ENCODE results near the gene CST5. TPM values are rescaled to one million over a fixed set of nuclear protein-coding genes. Genes with fewer than 3 reads are reported as not detected.

CST5 gene, protein sequence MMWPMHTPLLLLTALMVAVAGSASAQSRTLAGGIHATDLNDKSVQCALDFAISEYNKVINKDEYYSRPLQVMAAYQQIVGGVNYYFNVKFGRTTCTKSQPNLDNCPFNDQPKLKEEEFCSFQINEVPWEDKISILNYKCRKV
- total RNA-seq: not detected in 3 replicates
- long read RNA-seq: 0 reads

DNA sequence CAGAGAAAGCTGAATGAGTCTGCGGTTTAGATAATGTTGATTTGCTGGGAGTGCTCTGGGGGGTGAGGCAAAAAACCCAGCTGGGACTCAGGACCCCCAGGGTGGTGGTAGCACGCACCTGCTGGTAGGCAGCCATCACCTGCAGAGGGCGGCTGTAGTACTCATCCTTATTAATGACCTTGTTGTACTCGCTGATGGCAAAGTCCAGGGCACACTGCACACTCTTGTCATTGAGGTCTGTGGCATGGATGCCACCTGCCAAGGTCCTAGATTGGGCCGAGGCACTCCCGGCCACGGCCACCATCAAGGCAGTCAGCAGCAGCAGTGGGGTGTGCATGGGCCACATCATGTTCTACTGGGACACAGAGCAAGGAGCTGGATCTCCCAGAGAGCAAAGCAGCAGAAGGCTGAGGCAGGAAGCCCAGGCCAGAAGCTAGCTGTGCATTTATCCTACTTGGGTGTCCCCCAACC is at the start of gene CST5:
Gene CST5 (minus strand): TSS at position 421 of the 471 bp plus-strand sequence. CDS start 72 bp downstream, at position 349.
- H3K27ac Mint-ChIP-seq (ENCODE audit: unreplicated experiment): no peak within 1 kb of the TSS

DNA sequence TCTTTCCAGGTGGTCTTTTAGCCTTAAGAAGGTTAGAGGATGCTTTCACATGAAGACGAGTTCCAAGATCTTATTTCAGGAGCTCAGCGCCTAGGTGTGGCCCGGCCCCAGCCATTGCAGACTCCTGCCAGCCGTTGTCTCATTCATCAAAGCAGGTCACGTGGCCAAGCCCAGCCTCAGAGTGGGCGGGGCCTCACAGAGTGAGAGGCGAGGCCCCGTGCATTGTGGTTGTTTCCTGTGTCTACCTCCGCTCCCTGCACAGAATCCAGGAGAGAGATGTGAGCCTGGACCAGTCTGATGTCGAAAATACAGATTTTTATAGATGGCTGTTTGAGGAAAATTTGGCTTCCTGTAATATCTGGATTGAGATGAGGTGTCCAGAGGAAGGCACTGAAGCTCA is 49.2 kb upstream of the CST5 start:
- no peak for DNase-seq (ENCODE audit: low spot score)
- H3K4me3 Mint-ChIP-seq (ENCODE audit: unreplicated experiment): no peak overlapping the region
- H3K4me1 Mint-ChIP-seq (ENCODE audit: low read depth): no peaks in the 10 kb centered on the region
- TF ChIP-seq, protein P1, sequence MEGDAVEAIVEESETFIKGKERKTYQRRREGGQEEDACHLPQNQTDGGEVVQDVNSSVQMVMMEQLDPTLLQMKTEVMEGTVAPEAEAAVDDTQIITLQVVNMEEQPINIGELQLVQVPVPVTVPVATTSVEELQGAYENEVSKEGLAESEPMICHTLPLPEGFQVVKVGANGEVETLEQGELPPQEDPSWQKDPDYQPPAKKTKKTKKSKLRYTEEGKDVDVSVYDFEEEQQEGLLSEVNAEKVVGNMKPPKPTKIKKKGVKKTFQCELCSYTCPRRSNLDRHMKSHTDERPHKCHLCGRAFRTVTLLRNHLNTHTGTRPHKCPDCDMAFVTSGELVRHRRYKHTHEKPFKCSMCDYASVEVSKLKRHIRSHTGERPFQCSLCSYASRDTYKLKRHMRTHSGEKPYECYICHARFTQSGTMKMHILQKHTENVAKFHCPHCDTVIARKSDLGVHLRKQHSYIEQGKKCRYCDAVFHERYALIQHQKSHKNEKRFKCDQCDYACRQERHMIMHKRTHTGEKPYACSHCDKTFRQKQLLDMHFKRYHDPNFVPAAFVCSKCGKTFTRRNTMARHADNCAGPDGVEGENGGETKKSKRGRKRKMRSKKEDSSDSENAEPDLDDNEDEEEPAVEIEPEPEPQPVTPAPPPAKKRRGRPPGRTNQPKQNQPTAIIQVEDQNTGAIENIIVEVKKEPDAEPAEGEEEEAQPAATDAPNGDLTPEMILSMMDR (IDR thresholded peaks at IDR 0.05): no peak
- no peaks in the 10 kb centered on the region for H3K36me3 Mint-ChIP-seq (ENCODE audit: low read depth)
- peaks cover 12% of the 10 kb centered on the region for H3K27me3 Mint-ChIP-seq (ENCODE audit: low read depth)
- no peaks in the 10 kb centered on the region for H3K9me3 Mint-ChIP-seq (ENCODE audit: low read depth)
- H3K27ac Mint-ChIP-seq (ENCODE audit: unreplicated experiment): no peak overlapping the region

More for the DNA sequence above, at the start of gene CST5:
- no peak for DNase-seq (ENCODE audit: low spot score)
- TF ChIP-seq, protein P1 (IDR thresholded peaks at IDR 0.05): no peak
- no peaks in the 10 kb centered on the region for H3K9me3 Mint-ChIP-seq (ENCODE audit: low read depth)
- no peak within 1 kb of the TSS for H3K4me3 Mint-ChIP-seq (ENCODE audit: unreplicated experiment)
- peaks cover 8% of the 10 kb centered on the region for H3K4me1 Mint-ChIP-seq (ENCODE audit: low read depth)
- no peaks in the 10 kb centered on the region for H3K36me3 Mint-ChIP-seq (ENCODE audit: low read depth)
- H3K27me3 Mint-ChIP-seq (ENCODE audit: low read depth): peaks cover 12% of the 10 kb centered on the region

DNA sequence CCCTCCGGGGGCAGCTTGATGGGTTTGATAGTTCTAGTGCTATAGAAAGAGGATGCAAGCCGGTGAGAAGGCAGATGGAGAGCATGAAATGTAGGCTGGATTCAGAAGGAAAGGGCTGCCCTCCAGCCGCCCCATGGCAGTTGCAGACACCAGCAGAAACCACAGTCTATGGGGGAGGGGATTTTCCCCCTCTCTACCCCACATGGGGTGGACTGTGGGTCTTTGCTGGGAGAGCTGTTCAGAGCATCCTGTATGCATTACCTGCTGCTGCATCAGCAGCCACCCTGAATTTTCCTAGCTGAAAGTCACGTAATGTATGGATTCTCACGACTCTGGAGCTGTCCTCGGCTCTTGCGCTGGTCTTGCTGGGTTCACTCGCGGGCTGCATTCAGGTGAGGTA is 48.8 kb upstream of the CST5 start:
- Mint-ChIP-seq H3K27me3 (ENCODE audit: low read depth) (peaks cover 12% of the 10 kb centered on the region), H3K9me3 (ENCODE audit: low read depth) (no peaks in the 10 kb centered on the region), H3K4me1 (ENCODE audit: low read depth) (no peaks in the 10 kb centered on the region), H3K4me3 (ENCODE audit: unreplicated experiment) (no peak overlapping the region), H3K27ac (ENCODE audit: unreplicated experiment) (no peak overlapping the region), H3K36me3 (ENCODE audit: low read depth) (no peaks in the 10 kb centered on the region)
- TF ChIP-seq, protein P1 (IDR thresholded peaks at IDR 0.05): no peak
- DNase-seq (ENCODE audit: low spot score): no peak

DNA sequence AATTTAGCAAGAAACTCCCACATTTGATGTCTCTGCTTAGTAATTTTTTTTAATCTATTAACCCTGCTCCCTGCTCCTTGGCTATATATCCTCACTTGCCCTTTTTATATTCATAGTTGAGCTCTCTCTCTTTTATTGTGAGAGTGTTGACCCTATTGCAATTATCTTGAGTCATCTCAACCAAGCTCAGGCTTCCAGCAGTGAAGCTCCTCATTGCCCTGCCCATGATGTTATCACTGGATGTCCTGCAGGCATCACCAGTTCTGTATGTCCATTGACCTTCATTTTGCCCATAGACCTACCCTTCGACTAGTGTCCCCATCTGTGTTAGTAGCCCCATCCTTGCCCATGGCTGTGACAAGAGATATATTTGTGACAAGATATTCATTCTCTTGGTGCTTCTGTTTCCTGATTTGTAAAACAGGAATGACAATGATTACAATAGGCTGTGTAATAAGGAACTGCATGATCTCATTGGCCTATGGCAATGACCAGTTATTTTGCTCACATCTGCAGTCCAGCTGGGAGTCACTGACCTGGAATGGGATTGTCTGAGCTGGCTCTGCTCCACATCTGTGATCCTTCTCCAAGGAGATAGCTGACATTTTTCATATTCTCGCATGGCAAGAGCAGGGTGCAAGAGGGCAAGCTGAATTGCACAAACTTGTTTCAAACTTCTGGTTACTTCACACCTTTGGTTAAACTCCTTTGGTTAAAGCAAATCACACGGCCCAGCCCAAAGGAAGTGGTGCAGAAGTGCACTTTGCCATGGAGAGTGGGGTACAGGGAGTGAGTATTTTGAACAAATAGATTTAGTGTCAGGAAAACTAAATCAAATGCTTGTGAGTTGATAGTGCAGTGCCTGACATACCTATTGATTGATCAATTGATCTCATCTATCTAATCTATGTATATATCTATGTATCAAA is 47.7 kb upstream of the CST5 start:
- no peaks in the 10 kb centered on the region for H3K4me1 Mint-ChIP-seq (ENCODE audit: low read depth)
- no peak for DNase-seq (ENCODE audit: low spot score)
- H3K36me3 Mint-ChIP-seq (ENCODE audit: low read depth): no peaks in the 10 kb centered on the region
- H3K4me3 Mint-ChIP-seq (ENCODE audit: unreplicated experiment): no peak overlapping the region
- H3K9me3 Mint-ChIP-seq (ENCODE audit: low read depth): no peaks in the 10 kb centered on the region
- TF ChIP-seq, protein P1 (IDR thresholded peaks at IDR 0.05): no peak
- no peak overlapping the region for H3K27ac Mint-ChIP-seq (ENCODE audit: unreplicated experiment)
- H3K27me3 Mint-ChIP-seq (ENCODE audit: low read depth): peaks cover 14% of the 10 kb centered on the region

DNA sequence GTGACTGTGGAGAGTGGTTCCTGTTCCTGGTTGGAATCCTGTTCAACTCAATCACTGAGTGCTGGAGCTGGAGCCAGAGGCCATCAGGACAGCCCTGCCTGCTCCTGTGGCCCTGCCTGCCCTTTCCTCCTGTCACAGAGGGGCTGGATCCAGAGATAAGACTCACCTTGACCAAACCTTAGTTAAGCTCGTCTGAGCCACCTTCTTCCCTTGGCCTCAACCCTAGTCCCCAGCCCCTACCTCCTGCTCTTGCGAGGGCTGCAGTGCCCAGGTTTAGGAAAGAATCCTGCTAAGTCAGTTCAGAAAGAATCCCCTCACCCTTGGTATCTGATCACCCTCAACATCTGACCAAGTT is 47.0 kb upstream of the CST5 start:
- no peaks in the 10 kb centered on the region for H3K4me1 Mint-ChIP-seq (ENCODE audit: low read depth)

More for the DNA sequence above, 47.0 kb upstream of the CST5 start:
- DNase-seq (ENCODE audit: low spot score): no peak
- TF ChIP-seq, protein P1 (IDR thresholded peaks at IDR 0.05): no peak
- Mint-ChIP-seq H3K4me3 (ENCODE audit: unreplicated experiment) (no peak overlapping the region), H3K36me3 (ENCODE audit: low read depth) (no peaks in the 10 kb centered on the region), H3K27me3 (ENCODE audit: low read depth) (peaks cover 14% of the 10 kb centered on the region), H3K27ac (ENCODE audit: unreplicated experiment) (no peak overlapping the region), H3K9me3 (ENCODE audit: low read depth) (no peaks in the 10 kb centered on the region)
